GOT3 (cell line): ENCODE measurements around the gene HJV.
"Not testable (repeated sequence)": the region's sequence is repeated elsewhere in the genome, so short reads cannot be mapped to it uniquely, and the experiment has no call there.

Experiments
- DNase-seq: peaks from one replicate; lab custom pipeline; 2025; ENCODE audit warnings: mixed read lengths; lab: John Stamatoyannopoulos, UW

Gene HJV

GRCh38 chr1:146021622-146022402 is at the start of gene HJV:
TSS of gene HJV (minus strand) at chr1:146021735. CDS start at chr1:146020231, 1,504 bp downstream.
- DNase-seq, result no peak

DNA sequence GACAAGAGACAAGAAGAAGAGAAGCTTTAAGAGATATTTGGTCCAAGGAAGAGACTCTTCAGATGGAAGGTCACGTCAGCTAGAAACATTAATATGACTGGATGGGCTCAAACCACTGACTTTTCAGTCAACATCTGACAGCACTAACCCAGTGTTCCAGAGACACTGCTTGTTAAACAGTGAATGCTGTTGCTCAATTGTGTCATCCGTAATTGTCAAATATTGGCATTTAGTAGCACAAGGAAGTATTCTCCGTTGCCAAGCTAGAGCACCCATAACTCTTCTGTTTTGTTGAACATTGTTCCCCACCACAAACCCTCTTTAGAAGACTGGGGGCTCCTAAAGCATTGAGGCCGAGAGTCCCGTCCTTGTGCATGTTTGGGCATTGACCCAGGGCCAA is 37.6 kb upstream of the HJV start:
- DNase-seq, result not testable (repeated sequence)

DNA sequence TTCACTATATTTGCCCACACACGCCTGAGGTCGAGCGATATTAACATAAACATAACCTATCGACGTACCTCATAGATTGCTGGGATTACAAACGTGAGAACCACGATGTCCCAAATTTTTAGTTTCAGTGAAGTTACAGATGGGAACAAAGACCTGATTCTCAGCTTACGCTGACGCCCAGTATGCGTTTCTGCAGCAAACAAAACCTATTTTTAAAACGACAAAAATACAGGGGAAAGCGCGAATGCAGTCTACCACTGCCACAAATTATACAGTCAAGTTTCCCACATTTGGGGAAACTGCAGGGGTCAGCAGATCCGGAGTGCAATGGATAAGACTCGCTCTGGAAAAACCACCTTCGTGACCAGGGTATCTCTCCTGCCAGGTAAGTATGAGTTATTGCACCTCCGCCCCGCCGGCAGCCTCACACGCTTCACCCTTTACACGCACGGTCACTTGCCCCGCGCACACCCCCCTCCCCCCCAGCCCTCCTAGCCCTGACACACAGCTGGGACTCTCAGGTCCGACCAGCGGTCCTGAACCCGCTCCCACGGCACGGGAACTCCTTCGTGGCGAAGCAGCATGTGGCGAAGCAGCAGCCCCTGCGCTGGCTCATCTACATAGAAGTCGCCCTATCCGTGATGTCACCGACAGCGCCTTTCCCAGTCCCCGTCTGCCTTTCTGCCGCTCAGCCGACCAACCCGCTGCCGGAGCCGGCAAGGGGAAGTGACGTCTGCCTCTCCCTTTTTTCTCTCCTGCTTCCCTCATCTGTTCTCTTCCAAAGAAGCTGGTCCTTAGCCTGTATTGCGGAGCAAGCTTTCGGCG is 30.5 kb upstream of the HJV start:
- peak; percentile 77 for DNase-seq

DNA sequence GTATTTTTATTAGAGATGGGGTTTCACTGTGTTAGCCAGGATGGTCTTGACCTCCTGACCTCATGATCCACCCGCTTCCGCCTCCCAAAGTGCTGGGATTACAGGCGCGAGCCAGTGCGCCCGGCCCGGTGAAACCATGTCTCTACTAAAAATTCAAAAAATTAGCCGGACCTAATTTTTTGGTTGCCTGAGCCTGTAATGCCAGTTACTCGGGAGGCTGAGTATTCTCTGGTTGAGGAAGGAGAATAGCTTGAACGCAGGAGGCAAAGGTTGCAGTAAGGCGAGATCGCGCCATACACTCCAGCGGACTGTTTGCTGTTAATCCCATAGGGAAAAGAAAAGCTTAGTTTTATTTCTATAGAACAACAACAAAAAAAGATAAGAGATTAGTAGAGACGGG is 29.9 kb upstream of the HJV start:
- DNase-seq, result no peak

GRCh38 chr1:146050652-146050963 is 29.1 kb upstream of the HJV start:
- DNase-seq, result not testable (repeated sequence)

GRCh38 chr1:146049866-146050651 is 28.5 kb upstream of the HJV start:
- not testable (repeated sequence) for DNase-seq

DNA sequence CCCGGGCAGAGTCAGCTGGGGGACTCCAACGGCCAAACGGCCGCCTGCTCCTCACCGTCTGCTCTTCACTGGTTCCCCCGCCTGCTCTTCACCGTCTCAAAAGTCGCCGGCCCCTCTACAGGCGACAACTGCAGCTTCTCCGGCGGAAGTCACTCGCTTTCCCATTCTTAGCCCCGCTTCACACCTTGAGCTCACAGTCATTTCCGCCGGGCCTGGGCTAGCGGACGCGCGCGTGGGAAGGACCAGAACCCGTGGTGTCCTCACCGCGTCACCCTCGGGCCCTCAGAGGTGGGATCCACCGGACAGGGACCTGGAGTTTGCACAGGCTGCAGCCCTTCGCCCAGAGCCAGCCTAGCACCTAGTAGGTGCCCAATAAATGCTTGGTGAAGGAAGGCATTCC is 27.9 kb upstream of the HJV start:
- DNase-seq, result no peak

DNA sequence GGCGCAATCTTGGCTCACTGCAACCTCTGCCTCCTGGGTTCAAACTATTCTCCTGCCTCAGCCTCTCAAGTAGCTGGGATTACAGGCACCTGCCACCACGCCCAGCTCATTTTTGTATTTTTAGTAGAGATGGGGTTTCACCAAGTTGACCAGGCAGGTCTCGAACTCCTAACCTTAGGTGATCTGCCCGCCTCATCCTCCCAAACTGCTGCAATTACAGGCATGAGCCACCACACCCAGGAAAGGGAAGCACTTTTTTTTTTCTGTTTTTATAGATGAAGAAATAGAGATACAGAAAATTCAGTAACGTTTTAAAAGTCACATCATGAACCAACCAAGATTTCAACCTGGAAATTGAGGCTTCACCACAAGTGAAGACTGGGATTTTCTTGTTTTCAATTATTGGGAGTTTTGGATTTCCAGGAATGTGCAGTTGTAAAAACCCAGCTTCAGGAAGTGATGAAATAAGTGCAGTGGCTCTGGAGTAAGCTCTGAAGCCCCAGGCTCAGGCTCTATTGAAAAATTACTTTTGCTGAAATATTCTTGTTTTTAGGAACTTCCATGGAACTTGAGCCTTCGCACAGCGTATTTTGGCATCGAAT is 27.1 kb upstream of the HJV start:
- DNase-seq, result not testable (repeated sequence)

DNA sequence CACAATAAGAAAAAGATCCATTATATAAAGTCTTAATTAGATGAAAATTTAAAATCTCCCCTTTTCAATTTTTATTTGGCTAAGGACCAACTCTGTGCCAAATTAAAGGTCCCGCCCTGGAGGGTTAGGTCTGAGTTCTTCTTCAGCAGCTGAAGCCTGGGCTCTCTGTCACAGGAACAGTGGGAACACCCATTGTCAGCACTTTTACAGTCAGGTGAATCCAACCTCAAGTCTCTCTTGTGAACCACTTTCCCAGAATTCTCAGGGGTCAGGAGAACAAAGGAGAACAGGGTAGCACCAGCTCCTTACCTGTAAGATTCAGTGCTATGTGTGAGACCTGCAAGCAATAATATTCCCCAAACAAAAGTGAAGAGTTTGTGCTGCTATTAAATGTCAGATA is 25.1 kb upstream of the HJV start:
- no peak for DNase-seq

DNA sequence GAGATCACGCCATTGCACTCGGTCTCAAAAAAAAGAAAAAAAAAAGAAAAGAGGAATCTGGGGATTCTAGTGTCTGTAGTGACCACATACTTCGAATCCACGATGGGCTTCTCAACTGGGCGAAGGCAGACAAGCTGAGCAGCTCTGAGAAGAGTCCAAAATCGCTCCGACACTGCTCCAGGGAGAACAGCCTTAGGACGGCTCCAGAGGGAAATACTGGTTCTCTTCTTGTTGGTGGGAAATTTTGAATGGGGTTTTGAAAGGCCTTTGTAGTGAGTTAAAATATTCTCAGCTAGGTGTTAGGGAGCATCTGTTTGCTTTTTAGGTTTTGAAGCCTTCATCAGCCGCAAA is 18.3 kb upstream of the HJV start:
- no peak for DNase-seq

GRCh38 chr1:146036965-146037646 is 15.6 kb upstream of the HJV start:
- peak; percentile 74 for DNase-seq

- no peak for DNase-seq
Observed at GRCh38 chr1:146036241-146036964, 14.9 kb upstream of the HJV start.

DNA sequence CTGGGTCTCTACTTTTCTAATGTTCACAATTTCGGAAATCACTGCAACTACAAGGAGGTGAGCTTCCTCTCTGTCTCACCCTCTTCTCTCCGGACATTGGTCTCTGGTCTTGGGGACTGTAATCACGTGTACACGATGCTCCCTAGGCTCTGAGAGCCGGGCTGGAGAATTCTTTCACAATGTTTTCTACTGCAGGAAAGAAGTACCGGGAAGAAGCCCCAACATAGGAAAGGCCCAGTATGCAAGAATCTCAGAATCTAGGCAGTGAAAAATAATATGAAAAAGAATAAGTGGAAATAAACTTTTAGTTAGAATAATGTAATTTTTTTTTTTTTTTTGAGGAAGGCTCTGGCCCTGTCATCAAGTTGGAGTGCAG is 13.5 kb upstream of the HJV start:
- no peak for DNase-seq

DNA sequence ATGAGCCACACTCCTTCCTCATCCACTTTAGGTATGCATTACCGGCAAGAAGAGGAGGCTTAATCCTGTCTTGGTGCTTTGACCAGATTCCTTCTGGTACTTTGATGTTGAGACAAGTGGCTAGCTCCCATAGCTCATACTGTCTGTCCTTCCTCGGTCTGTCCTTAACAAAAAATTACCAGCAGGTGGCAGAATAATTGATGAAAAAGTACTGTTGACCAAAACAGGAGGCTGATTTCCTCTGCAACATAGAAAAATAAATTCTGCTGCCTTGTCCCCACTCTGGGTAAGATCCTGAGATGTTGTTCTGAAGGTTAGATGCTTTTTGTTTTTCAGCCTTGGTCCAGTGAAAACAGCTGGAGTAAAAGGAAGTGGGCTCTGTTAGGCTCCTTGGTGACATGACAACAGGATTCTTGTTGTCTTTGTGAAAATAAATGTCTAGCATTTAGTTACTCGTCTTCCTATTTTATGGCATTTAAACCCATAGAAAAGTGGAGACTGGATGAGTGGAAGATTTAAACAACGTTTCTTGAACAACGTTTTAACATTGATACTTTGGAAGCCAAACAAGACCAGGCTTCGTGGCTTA is 11.2 kb upstream of the HJV start:
- no peak for DNase-seq

DNA sequence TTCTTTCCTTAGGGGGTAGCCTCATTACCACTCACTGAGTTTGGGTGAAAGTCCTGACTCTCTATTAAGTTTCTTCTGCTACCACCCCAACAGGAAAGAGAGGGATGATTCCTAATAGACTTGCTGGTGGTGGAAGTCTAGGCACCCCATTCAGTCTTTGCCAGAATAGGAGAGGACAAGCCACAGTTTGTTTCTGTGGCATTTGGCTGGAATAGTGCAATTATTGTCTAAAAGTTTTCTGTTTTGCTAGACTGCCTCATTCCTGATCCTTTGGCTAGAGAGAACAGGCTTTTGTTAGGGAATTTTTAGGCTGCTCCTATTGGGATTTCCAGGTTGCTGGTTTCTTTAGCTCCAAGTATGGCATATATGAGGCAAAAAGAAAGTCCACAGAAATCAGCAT is 9.9 kb upstream of the HJV start:
- no peak for DNase-seq

DNA sequence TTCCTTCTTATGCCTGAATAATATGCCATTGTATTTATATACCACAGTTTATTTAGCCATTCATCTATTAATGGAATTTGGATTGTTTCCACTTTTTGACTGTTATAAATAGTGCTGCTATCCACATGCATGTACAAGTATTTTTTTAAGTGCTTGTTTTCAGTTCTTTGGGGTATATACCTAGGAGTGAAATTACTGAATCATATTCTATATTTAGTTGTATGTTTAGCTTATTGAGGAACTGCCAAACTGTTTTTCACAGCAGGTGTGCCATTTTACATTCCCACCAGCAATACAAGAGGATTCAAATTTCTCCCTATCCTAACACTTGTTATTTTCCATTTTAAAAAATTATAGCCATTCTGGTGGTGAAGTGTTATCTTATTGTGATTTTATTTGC is 7.6 kb upstream of the HJV start:
- no peak for DNase-seq

DNA sequence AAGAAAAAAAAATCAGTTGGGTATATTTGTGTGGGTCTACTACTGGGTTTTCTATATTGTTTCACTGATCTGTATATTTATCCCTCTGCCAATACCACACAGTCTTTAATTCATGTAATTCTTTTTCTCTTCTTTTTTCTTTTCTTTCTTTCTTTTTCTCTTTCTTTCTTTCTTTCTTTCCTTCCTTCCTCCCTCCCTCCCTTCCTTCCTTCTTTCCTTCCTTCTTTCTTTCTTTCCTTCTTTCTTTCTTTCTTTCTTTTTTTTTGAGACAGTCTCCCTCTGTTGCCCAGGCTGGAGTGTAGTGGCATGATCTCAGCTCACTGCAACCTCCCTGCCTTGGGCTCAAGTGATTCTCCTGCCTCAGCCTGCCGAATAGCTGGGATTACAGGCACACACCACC is 5.1 kb upstream of the HJV start:
- DNase-seq, result not testable (repeated sequence)

- DNase-seq, result not testable (repeated sequence)
Observed at GRCh38 chr1:146025787-146026495, 4.4 kb upstream of the HJV start.

DNA sequence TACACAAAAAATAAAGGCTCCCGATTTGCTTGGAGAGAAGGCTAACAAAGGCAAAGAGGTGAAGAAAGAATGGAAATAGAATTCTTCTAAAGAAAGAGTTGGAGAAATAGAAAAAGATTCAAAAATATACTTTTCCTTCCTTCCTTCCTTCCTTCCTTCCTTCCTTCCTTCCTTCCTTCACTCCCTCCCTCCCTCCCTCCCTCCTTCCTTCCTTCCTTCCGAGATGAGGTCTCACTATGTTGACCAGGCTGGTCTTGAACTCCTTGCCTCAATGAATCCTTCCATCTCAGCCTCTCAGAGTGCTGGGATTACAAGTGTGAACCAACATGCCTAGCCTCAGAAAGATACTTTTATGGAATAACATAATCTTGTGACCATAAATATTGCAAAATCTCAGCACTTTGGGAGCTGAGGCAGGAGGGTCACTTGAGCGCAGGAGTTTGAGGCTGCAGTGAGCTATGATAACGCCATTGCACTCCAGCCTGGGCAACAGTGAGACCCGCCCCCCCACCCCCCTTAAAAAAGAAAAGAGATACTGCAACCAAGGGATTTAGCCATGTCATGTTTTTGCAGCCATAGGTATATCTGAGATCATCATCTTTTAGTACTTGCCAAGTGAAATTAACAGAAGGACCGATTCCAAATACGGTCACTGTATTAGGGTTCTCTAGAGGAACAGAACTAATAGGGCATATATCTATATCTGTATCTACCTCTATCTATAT is 1.0 kb upstream of the HJV start:
- DNase-seq, result no peak
